22Rv1 (cell line): ENCODE data around the gene IQGAP2.

Experiments used
- CTCF ChIP-seq: fragments of 450-650 bp; IDR thresholded peaks from 2 replicates; pipeline ENCODE4 v1.5.1; 2017; ENCODE audit warnings: mild to moderate bottlenecking
- ZFX ChIP-seq: fragments of 450-650 bp; IDR thresholded peaks from 2 replicates; pipeline ENCODE4 v1.6.1; 2017; ENCODE audit warnings: antibody characterized with exemption, borderline replicate concordance

GRCh38 chr5:76476474-76477038, 73.5 kb downstream of the IQGAP2 start:
- TF ChIP-seq CTCF, result no peak
- no peak for TF ChIP-seq ZFX
